Stimulated activated CD8-positive, alpha-beta memory T cell treated with anti-CD3 and anti-CD28 coated beads, Interleukin-2, amount 100 ng/mL, for 48 hours (primary cell): Measurements from ENCODE around the gene MRPL39.

Source experiments
- DNase-seq, 2 donors: peaks; one replicate each; pipeline ENCODE4 v3.0.0-alpha.2; 2020; ENCODE audit warnings: low read depth in 2 of 2

MRPL39 gene

DNA sequence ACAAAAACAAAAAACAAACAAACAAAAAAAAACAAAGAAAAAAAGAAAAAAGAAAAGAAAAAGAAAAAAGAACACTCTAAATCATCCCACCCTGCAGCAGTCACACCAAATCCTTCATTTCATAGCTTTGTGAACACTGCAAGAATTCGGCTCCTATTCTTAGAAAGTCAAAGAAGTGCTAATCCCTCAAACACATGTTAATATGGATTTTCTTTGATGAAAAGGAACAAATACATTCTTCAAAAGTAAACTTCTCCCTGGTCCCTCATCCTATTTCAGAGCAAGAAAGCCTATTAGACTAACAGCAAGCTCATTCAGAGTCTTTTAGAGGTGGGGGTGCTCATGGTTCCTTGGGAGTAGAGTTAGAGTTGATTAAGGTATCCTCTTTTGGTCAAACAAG lies 7.2 kb upstream of the MRPL39 start:
- no peak for DNase-seq

- peak; percentile 42 to 65 for DNase-seq
Measured at GRCh38 chr21:25608044-25608737, 910 bp upstream of the MRPL39 start.

DNA sequence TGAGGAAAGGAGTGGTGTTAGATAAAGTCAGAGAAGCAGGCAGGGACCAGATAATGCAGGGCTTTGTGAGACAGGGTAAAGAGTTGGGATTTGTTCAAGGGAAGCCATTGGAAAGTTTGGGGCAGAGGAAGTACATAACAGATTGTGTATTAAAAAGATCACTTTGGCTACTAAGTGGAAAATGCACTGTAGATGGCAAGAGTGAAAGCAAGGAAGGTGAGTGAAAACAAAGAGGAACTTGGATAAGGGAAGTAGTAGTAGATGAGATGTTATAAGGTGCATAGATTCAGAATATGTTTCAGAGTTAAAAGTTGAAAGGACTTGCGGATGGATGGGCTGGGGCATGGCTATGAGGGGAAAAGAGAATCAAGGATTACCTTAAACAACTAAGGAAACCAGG lies 17.4 kb downstream of the MRPL39 start:
- DNase-seq: no peak

DNA sequence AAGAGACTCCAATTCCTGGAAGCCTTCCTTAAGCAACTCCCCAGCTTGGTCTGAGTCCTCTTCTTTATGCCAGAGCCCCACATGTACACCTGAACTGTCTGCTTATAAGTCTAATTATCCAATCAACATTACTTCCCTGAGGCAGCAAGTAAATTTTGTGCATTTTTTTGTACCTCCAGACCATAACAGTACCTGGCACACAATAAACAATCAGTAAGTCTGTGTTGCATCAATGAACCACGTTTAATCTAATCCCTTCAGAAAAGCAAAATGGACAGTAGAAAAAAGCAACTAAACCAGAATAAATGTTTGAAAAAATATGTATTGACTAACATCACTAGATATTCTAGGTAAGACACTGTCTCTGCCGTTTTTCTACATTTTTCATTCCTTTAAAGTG lies 20.5 kb downstream of the MRPL39 start:
- DNase-seq: no peak

DNA sequence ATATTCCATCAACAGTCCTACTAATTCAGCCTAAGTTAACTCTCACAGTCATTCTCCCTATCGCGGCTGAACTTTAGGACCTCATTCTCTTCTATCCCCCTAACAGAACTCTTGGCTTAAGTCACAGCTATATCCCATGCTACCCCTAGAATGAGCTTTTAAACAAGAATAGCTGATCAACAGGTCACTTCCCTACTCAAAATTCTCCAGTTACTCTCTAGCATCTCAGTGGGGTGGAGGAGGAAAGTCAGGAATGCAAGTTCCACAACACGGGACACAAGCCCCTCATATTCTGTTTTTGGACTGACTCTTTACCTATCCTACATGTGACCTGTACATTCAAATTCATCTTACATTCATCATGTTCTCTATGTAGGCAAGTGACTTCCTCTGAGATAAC lies 21.0 kb downstream of the MRPL39 start:
- DNase-seq: no peak

DNA sequence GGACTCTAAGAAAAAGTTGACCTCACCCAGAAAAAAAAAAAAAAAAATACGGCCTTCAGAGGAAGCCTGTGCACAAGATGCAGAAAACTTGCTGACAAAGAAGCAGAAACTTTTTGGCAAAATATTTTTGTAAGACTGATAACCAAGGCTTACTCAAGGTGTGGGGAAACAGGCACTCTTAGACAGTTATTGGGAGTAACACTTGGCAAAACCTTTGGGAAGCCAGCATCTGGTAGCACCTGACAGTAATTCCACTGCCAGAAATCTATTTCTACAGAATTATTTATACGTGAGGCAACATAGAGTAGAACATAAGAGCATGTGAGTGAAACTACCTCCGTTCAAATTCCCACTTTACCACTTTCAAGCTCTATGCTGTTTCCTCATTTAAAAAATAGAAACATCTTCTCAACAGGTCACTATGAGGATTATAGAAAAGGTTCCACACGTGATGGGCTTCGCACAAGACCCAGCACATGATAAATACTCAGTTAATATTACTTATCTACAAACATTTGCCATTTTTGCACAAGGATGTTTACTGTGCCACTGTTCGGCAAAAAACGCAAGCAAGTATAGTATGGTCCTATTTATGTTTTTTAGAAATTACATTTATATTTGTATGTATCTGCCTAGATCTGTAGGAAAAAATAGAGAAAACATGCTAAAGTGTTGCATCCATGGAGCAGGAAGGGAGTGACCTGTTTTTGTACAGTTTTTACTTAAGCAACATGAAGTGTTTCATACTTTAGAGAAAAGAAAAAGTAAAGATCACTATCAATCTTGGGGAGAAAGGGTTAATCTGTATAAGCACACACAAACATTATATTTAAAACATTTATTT lies 22.2 kb downstream of the MRPL39 start:
- DNase-seq: no peak

DNA sequence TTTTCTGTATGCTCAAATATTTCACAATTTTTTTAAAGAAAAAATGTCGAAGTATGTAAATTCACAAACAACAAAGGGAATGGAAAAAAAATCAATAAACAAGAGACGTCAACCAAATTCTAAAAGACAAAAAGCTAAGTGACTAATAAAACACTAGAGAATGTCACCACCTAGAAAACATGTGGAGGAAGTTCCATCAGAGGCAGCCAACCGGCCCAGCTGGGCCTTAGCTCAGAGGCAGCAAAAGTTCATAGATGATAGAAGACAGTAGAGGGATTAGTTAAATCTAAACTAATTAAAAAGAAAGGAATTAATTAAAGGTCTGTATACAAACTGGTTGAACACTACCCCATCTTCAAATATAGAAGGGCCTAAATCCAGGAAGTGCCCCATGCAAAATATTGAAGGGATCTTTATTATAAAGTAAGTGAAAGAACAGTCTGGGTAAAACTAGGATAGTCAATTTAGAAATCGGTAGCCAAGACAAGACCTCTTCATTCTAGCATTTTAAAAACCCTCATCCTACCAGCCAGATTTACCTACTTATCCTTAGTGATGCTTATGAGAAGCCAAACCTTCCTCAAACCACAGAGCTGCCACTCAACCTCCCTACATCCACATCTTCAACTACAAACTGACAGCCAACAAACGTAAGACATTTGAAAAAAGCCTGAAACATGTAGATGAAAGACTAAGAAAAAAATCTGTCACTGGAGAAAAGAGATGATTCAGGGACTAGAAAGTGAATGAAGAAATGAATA lies 23.7 kb downstream of the MRPL39 start:
- DNase-seq: no peak

DNA sequence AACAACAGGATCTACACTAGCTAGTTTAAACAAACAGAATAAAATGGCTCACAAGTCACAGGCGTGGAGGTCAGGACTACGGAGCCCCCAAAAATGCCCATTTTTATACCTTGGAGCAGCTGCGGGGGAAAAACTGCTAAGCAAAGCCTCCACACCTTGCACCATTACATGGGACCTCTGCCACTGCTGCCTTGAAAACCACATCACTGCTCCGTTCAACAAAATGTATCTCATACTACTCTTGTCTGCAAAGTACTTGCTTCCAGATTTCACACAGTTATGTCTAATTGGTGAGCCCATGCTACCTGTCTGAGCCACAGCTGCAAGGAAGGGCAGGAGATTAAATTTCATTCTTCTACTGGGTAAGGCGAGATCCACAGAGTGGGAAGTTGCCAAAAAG lies 24.4 kb downstream of the MRPL39 start:
- no peak for DNase-seq

DNA sequence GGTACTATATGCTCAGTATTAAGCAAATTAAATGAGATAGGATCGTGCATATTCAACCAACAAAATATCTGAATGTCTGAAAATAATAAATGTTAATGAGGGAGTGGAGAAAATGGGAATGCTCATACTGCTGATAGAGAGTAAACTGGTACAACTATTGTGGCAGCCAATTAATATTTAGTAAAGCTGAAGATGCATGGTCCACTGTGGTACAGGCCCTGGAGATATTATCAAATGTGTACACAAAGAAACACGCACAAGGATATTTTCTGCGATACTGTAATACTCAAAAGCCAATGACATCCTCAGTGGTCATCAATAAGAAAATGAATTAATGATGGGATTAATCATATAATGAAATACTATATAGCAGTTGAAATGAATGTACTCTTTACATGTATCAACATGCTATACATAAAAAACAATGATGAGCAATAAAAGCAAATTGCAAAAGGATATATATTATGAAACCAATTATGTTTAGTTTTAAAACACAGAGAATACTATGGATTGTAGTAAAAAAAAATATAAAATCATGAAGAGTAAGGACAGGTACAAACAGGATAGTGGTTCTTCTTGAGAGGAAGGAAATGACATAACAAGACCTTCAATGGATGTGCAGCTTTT lies 25.0 kb downstream of the MRPL39 start:
- DNase-seq: no peak

DNA sequence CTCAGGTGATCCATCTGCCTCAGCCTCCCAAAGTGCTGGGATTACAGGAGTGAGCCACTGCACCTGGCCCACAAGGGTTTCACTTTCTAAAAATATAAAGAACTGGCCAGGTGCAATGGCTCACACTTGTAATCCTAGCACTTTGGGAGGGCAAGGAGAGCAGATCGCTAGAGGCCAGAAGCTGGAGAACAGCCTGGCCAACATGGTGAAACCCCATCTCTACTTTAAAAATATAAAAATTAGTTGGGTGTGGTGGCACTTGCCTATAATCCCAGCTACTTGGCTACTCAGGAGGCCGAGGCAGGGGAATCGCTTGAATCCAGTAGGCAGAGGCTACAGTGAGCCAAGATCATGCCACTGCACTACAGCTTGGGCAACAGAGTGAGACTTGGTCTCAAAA lies 25.7 kb downstream of the MRPL39 start:
- DNase-seq: no peak

DNA sequence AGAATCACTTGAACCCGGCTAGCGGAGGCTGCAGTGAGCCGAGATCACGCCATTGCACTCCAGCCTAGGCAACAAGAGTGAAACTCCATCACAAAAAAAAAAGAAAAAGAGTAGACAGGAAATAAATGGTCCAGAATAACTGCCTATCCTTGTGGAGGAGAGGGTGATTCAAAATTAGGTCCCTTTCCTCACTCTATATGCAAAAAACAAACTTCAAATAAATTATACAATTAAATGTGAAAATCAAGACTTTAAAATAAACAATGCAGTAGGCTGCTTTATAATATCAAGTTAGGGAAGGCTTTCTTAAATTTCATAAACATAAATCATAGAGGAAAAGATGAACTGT lies 26.4 kb downstream of the MRPL39 start:
- DNase-seq: no peak

GRCh38 chr21:25579226-25580013 lies 27.9 kb downstream of the MRPL39 start:
- DNase-seq: no peak

- no peak for DNase-seq
Measured at GRCh38 chr21:25578056-25578961, 29.0 kb downstream of the MRPL39 start.

GRCh38 chr21:25577424-25578055 lies 29.7 kb downstream of the MRPL39 start:
- no peak for DNase-seq

DNA sequence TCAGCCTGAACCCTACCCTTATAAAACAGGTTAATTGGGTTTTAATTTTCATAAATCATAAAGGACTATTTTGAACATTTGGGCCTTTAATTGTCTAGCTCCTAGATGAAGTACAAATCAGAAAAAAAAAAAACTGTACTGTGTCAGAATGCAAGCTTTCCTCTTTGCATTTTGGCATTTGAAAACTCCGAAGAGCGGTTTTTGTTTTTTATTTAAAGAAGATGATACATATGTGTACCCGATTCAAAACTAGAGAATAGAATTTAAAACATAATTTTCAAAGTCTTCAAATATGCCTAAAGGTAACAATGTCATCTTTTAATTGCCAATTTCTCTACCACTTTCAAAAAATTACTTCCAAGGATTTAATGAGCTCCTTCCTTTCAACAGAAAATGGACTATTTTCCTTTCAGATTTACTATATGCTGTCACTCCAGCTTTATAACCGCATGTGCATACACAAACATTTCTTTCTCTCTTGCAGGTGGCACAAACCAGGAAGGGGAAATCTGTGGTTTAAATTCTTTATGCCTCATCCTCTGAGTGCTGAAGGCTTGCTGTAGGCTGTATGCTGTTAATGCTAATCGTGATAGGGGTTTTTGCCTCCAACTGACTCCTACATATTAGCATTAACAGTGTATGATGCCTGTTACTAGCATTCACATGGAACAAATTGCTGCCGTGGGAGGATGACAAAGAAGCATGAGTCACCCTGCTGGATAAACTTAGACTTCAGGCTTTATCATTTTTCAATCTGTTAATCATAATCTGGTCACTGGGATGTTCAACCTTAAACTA lies 33.7 kb downstream of the MRPL39 start:
- DNase-seq: no peak

GRCh38 chr21:25572861-25573310 lies 34.4 kb downstream of the MRPL39 start:
- no peak for DNase-seq

GRCh38 chr21:25571726-25572121 lies 35.6 kb downstream of the MRPL39 start:
- DNase-seq: no peak

GRCh38 chr21:25569711-25570110 lies 37.6 kb downstream of the MRPL39 start:
- DNase-seq: no peak

DNA sequence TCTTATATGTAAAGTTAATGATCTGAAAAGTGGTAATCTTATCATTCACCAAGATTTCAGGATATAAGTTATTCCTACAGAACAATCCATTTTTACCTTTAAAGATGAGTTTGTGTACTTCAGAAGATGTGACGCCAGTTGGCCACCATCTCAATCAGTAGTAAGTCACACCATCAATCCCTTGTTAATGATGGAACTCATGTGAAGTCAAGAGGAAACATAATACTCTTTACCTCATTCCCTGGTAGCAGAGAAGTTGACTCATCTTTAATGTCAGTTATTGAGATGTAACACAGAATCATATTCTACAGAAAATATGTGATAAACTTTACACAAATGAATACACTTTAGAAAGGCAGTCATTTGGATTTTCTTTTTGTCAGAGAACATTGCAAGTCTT lies 38.2 kb downstream of the MRPL39 start:
- DNase-seq: no peak
